GM23338 (cell line): ENCODE measurements around the gene ROBO1.

Source experiments
- CREB1 ChIP-seq: fragments of 250-450 bp; sonication (Bioruptor Pico); IDR thresholded peaks from 2 replicates; pipeline ENCODE4 v1.5.0; 2020; ENCODE audit warnings: low read depth, mild to moderate bottlenecking, moderate library complexity
- CTCF ChIP-seq, 2 experiments: fragments of 200-600 bp in 1 of 2; sonication (generic) in 1 of 2; conservative IDR thresholded peaks; 2 replicates each; pipeline versions ENCODE4 v1.5.1 to v1.6.1; 2016 to 2017; ENCODE audit warnings: antibody characterized with exemption in 2 of 2, low read depth in 2 of 2, mild to moderate bottlenecking in 2 of 2, moderate library complexity in 1 of 2
- ETS1 ChIP-seq: IDR thresholded peaks from 2 replicates; pipeline ENCODE4 v1.6.1; 2016; ENCODE audit warnings: antibody characterized with exemption
- EZH2 ChIP-seq: fragments of 200-600 bp; sonication (generic); IDR thresholded peaks from one replicate; pipeline ENCODE4 v1.8.0; 2017; ENCODE audit warnings: antibody characterized with exemption, mild to moderate bottlenecking, low read depth; ENCODE audit not compliant: unreplicated experiment
- EZH2phosphoT487 ChIP-seq: fragments of 200-600 bp; sonication (generic); IDR thresholded peaks from one replicate; pipeline ENCODE4 v1.8.1; 2018; ENCODE audit warnings: antibody characterized with exemption; ENCODE audit not compliant: unreplicated experiment
- JUNB ChIP-seq: IDR thresholded peaks from one replicate; pipeline ENCODE4 v1.6.1; 2016; ENCODE audit warnings: antibody characterized with exemption; ENCODE audit not compliant: unreplicated experiment
- NANOG ChIP-seq: IDR thresholded peaks from 2 replicates; pipeline ENCODE4 v1.6.1; 2016; ENCODE audit warnings: antibody characterized with exemption, borderline replicate concordance
- POLR2AphosphoS5 ChIP-seq: IDR thresholded peaks from 2 replicates; pipeline ENCODE4 v1.6.1; 2016; ENCODE audit warnings: antibody characterized with exemption, low read depth
- REST ChIP-seq: IDR thresholded peaks from one replicate; pipeline ENCODE4 v1.6.1; 2018; ENCODE audit warnings: antibody characterized with exemption; ENCODE audit not compliant: unreplicated experiment
- STAT1 ChIP-seq: IDR thresholded peaks from one replicate; pipeline ENCODE4 v1.6.1; 2016; ENCODE audit warnings: antibody characterized with exemption; ENCODE audit not compliant: unreplicated experiment
- ZNF114 ChIP-seq: fragments of 250-450 bp; sonication (Bioruptor Pico); IDR thresholded peaks from 2 replicates; pipeline ENCODE4 v1.5.0; 2020; ENCODE audit warnings: mild to moderate bottlenecking, moderate library complexity
- ZNF331 ChIP-seq: fragments of 250-450 bp; sonication (Bioruptor Pico); IDR thresholded peaks from 2 replicates; pipeline ENCODE4 v1.5.0; 2020; ENCODE audit warnings: low read depth, mild to moderate bottlenecking, moderate library complexity

- TF ChIP-seq CTCF (conservative IDR thresholded peaks at IDR 0.05; ENCODE audit: low read depth in 2 of 2) (no peak), POLR2AphosphoS5 (no peak), EZH2 (no peak), ETS1 (no peak), ZNF331 (CRISPR knock-in tag) (no peak), REST (no peak), EZH2phosphoT487 (no peak), STAT1 (no peak), ZNF114 (CRISPR knock-in tag) (no peak), CREB1 (CRISPR knock-in tag) (no peak), JUNB (no peak), NANOG (no peak)
These were observed 727.1 kb downstream of the ROBO1 start for GRCh38 chr3:79040701-79041100.
